Spleen (tissue), 7 donors: ENCODE measurements around the gene PI16.
"Not testable (repeated sequence)": the region's sequence is repeated elsewhere in the genome, so short reads cannot be mapped to it uniquely, and the experiment has no call there.

Experiments used
- POLR2A ChIP-seq, 3 donors: fragments of 450-650 bp; IDR thresholded peaks; one replicate each; pipeline ENCODE4 v1.5.1; 2017; ENCODE audit warnings: antibody characterized with exemption in 3 of 3, mild to moderate bottlenecking in 1 of 3
- POLR2AphosphoS5 ChIP-seq, 3 donors: sonication (generic); formaldehyde crosslinking; IDR thresholded peaks; one replicate each; pipeline ENCODE4 v1.5.1; 2017; ENCODE audit warnings: antibody characterized with exemption in 3 of 3
- TF ChIP-seq, protein P1 (sequence below), 11 experiments: fragments of 200-600 bp in 7 of 11; fragments of 450-650 bp in 4 of 11; sonication (generic) in 4 of 11; IDR thresholded peaks in 8 of 11; conservative IDR thresholded peaks in 3 of 11; 1 replicate in 7 of 11; 2 replicates in 4 of 11; pipeline versions ENCODE4 v1.4.0 to v1.8.0; 2016 to 2021; ENCODE audit warnings: antibody characterized with exemption in 11 of 11, inconsistent platforms in 4 of 11, mild to moderate bottlenecking in 1 of 11
- donor health status: DM: no; HTN: no; CAD: no; lungs with moderate emphysema.
- donor health status: DM: no; HTN: no; CAD: no.
- donor health status: DM: no; HTN: no; CAD: no.

DNA sequence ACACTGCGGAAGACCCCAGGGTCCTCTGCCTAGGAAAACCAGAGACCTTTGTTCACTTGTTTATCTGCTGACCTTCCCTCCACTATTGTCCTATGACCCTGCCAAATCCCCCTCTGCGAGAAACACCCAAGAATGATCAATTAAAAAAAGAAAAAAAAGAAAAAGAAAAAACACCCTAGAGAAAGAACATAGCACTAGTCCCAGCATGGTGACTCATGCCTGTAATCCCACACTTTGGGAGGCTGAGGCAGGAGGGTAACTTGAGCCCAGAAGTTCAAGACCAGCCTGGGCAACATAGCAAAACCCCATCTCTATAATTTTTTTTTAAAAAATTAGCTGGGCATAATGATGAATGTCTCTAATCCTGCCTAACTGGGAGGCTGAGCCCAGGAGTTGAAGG, 12.2 kb upstream of the PI16 start:
- TF ChIP-seq, protein P1, sequence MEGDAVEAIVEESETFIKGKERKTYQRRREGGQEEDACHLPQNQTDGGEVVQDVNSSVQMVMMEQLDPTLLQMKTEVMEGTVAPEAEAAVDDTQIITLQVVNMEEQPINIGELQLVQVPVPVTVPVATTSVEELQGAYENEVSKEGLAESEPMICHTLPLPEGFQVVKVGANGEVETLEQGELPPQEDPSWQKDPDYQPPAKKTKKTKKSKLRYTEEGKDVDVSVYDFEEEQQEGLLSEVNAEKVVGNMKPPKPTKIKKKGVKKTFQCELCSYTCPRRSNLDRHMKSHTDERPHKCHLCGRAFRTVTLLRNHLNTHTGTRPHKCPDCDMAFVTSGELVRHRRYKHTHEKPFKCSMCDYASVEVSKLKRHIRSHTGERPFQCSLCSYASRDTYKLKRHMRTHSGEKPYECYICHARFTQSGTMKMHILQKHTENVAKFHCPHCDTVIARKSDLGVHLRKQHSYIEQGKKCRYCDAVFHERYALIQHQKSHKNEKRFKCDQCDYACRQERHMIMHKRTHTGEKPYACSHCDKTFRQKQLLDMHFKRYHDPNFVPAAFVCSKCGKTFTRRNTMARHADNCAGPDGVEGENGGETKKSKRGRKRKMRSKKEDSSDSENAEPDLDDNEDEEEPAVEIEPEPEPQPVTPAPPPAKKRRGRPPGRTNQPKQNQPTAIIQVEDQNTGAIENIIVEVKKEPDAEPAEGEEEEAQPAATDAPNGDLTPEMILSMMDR (IDR thresholded peaks at IDR 0.05 in 8 of 11, conservative IDR thresholded peaks at IDR 0.05 in 3 of 11) = not testable (repeated sequence)
- not testable (repeated sequence) for TF ChIP-seq POLR2A, POLR2AphosphoS5 (IDR thresholded peaks at IDR 0.05)
